Peyer's patch (tissue), 4 donors: Measurements from ENCODE around the gene SDHAF2. TPM values are rescaled to one million over a fixed set of nuclear protein-coding genes. Genes with fewer than 3 reads are reported as not detected.

Experiments
- DNase-seq, 3 donors: peaks; one replicate each; pipeline ENCODE4 v3.0.0-alpha.2; 2017 to 2019
- H3K27ac ChIP-seq, 4 donors: fragments of 200-600 bp; sonication (generic); one replicate each; pipeline ENCODE4 v1.5.1; 2016 to 2019
- H3K27me3 ChIP-seq, 2 donors: fragments of 200-600 bp; sonication (generic); one replicate each; pipeline ENCODE4 v1.5.1; 2019
- H3K36me3 ChIP-seq, 3 donors: fragments of 200-600 bp; sonication (generic); one replicate each; pipeline ENCODE4 v1.5.1; 2016 to 2019
- H3K4me1 ChIP-seq, 4 donors: fragments of 200-600 bp; sonication (generic); one replicate each; pipeline ENCODE4 v1.5.1; 2016 to 2019
- H3K4me3 ChIP-seq, 4 donors: fragments of 200-600 bp; sonication (generic); 1 replicate in 3 of 4; 2 replicates in 1 of 4; pipeline ENCODE4 v1.5.1; 2016 to 2019; ENCODE audit warnings: mild to moderate bottlenecking in 1 of 4
- H3K9me3 ChIP-seq, 4 donors: fragments of 200-600 bp; sonication (generic); one replicate each; pipeline ENCODE4 v1.5.1; 2016 to 2019; ENCODE audit warnings: mild to moderate bottlenecking in 1 of 4
- POLR2A ChIP-seq, 2 donors: fragments of 450-650 bp; IDR thresholded peaks; one replicate each; pipeline ENCODE4 v1.5.1; 2017; ENCODE audit warnings: antibody characterized with exemption in 2 of 2, mild to moderate bottlenecking in 2 of 2, moderate library complexity in 2 of 2
- total RNA-seq, 4 donors: library from RNA; depleted of rRNA; stranded (reverse); fragments of >200 nt; gene quantifications; one replicate each; pipeline ENCODE4 v1.1.0, GENCODE V29; 2016
- TF ChIP-seq, protein P1 (sequence below), 6 experiments: fragments of 450-650 bp in 4 of 6; fragments of 200-600 bp in 2 of 6; sonication (generic) in 1 of 6; IDR thresholded peaks; one replicate each; pipeline ENCODE4 v1.5.1; 2017 to 2019; ENCODE audit warnings: antibody characterized with exemption in 6 of 6, mild to moderate bottlenecking in 3 of 6, moderate library complexity in 1 of 6

The SDHAF2 gene
- total RNA-seq, 4 donors from 2014 or later, result 54.5 to 92.4 (median 70.5) TPM

- Histone ChIP-seq H3K4me1 (no peaks in the 10 kb centered on the region), H3K4me3 (no peak overlapping the region), H3K9me3 (no peaks in the 10 kb centered on the region), H3K36me3 (peaks cover 0 to 98% (median 0%) of the 10 kb centered on the region in 3 donors), H3K27me3 (no peaks in the 10 kb centered on the region), H3K27ac (no peak overlapping the region)
- no peak for DNase-seq
- TF ChIP-seq POLR2A (IDR thresholded peaks at IDR 0.05), result no peak
- TF ChIP-seq, protein P1, sequence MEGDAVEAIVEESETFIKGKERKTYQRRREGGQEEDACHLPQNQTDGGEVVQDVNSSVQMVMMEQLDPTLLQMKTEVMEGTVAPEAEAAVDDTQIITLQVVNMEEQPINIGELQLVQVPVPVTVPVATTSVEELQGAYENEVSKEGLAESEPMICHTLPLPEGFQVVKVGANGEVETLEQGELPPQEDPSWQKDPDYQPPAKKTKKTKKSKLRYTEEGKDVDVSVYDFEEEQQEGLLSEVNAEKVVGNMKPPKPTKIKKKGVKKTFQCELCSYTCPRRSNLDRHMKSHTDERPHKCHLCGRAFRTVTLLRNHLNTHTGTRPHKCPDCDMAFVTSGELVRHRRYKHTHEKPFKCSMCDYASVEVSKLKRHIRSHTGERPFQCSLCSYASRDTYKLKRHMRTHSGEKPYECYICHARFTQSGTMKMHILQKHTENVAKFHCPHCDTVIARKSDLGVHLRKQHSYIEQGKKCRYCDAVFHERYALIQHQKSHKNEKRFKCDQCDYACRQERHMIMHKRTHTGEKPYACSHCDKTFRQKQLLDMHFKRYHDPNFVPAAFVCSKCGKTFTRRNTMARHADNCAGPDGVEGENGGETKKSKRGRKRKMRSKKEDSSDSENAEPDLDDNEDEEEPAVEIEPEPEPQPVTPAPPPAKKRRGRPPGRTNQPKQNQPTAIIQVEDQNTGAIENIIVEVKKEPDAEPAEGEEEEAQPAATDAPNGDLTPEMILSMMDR (IDR thresholded peaks at IDR 0.05), result no peak
Measured at GRCh38 chr11:61415381-61415780, 14.5 kb upstream of the SDHAF2 start.

- Histone ChIP-seq H3K9me3 (no peaks in the 10 kb centered on the region), H3K27me3 (no peaks in the 10 kb centered on the region), H3K27ac (no peak overlapping the region), H3K4me1 (no peaks in the 10 kb centered on the region), H3K4me3 (no peak overlapping the region), H3K36me3 (peaks cover 0 to 98% (median 6%) of the 10 kb centered on the region in 3 donors)
- DNase-seq, result no peak
- no peak for TF ChIP-seq POLR2A (IDR thresholded peaks at IDR 0.05)
- TF ChIP-seq, protein P1 (IDR thresholded peaks at IDR 0.05), result no peak
Measured at GRCh38 chr11:61416941-61417340, 13.0 kb upstream of the SDHAF2 start.

DNA sequence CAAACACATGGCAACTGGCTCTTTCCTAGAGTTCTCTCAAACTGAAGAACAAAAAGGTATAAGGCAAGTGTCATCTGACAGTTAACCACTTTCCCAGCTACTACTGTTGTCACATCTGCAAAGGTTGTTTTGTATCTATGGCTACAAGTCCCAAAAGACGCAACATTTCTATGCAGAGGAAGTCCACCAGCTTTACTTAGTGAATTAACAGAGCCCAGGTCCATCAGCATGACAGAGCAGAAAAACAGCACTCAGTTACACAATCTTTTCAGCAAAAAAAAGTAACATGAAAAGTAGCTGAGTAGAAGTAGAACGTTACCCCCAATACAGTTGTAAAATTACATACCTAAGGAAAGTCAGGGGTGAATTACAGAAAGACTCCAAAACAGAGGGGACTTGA is 12.3 kb upstream of the SDHAF2 start:
- Histone ChIP-seq H3K27me3 (no peaks in the 10 kb centered on the region), H3K36me3 (peaks cover 0 to 98% (median 6%) of the 10 kb centered on the region in 3 donors), H3K4me3 (no peak overlapping the region), H3K4me1 (no peaks in the 10 kb centered on the region), H3K9me3 (no peaks in the 10 kb centered on the region), H3K27ac (no peak overlapping the region)
- TF ChIP-seq, protein P1 (IDR thresholded peaks at IDR 0.05), result no peak
- no peak for TF ChIP-seq POLR2A (IDR thresholded peaks at IDR 0.05)
- no peak for DNase-seq

- no peak overlapping the region for H3K27ac ChIP-seq
- H3K36me3 ChIP-seq, result peaks cover 0 to 96% (median 6%) of the 10 kb centered on the region in 3 donors
- no peak for TF ChIP-seq POLR2A (IDR thresholded peaks at IDR 0.05)
- TF ChIP-seq, protein P1 (IDR thresholded peaks at IDR 0.05), result no peak
- DNase-seq, result no peak
- no peaks in the 10 kb centered on the region for H3K4me1 ChIP-seq
- no peak overlapping the region for H3K4me3 ChIP-seq
- H3K27me3 ChIP-seq, result no peaks in the 10 kb centered on the region
- no peaks in the 10 kb centered on the region for H3K9me3 ChIP-seq
Measured at GRCh38 chr11:61418136-61418535, 11.8 kb upstream of the SDHAF2 start.

DNA sequence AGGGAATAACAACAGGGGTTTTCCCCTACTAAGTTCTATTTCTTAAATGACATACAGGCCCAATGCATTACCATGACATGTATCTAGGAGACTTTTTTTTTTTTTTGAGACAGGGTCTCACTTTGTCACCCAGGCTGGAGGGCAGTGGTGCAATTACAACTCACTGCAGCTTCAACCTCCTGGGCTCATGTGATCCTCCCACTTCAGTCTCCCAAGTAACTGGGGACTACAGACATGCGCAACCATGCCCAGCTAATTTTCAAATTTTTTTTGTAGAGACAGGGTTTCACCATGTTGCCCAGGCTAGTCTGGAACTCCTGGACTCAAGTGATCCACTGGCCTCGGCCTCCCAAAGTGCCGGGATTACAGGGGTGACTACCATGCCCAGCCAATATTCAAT is 7.7 kb upstream of the SDHAF2 start:
- H3K4me3 ChIP-seq, result no peak overlapping the region
- no peaks in the 10 kb centered on the region for H3K27me3 ChIP-seq
- no peak for TF ChIP-seq POLR2A (IDR thresholded peaks at IDR 0.05)
- TF ChIP-seq, protein P1 (IDR thresholded peaks at IDR 0.05), result no peak
- no peak for DNase-seq
- no peaks in the 10 kb centered on the region for H3K9me3 ChIP-seq
- no peak overlapping the region for H3K27ac ChIP-seq
- H3K36me3 ChIP-seq, result peaks cover 0 to 96% (median 6%) of the 10 kb centered on the region in 3 donors
- H3K4me1 ChIP-seq, result no peaks in the 10 kb centered on the region
